NB4 (cell line): ENCODE measurements around the gene PAPPA2.
A peak's percentile ranks its signal among the peaks of the same experiment; 100 is the strongest.

Experiments
- DNase-seq: peaks from one replicate; pipeline ENCODE4 v3.0.0; 2010; ENCODE audit warnings: low read depth
- H3K4me3 ChIP-seq: one replicate; pipeline ENCODE4 v1.5.1; 2011; ENCODE audit warnings: mild to moderate bottlenecking, low read depth, low read length, moderate library complexity
- MYC ChIP-seq: IDR thresholded peaks from 2 replicates; pipeline ENCODE4 v1.6.1; 2011; ENCODE audit warnings: low read depth, low read length
- POLR2A ChIP-seq: IDR thresholded peaks from 2 replicates; pipeline ENCODE4 v1.6.1; 2011; ENCODE audit warnings: mild to moderate bottlenecking; ENCODE audit not compliant: insufficient read length; ENCODE audit errors: extremely low read depth
- TF ChIP-seq, protein P1 (sequence below): IDR thresholded peaks from 2 replicates; pipeline ENCODE4 v1.6.1; 2011; ENCODE audit warnings: low read depth, low read length
- TF ChIP-seq, protein P2 (sequence below): IDR thresholded peaks from one replicate; pipeline ENCODE4 v1.5.1; 2012; ENCODE audit warnings: low read depth, low read length

The PAPPA2 gene

DNA sequence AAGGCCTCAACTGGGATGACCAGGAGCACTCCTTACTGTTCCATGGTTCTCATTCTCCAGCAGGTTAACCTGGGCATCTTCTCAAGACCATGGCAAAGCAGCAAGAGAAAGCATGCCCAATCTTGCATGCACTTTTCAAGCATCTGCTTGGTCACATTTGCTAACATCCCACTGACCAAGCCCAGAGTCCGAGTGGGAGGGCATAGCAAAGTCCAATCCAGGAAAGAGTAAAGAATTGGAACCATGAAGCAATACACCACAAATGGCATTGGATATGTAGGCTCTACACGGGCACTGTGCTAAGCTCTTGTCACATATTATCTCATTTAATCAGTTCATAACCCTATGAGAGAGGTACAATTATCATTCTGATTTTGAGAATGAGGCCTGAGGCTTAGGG lies 73.6 kb downstream of the PAPPA2 start:
- no peak overlapping the region for H3K4me3 ChIP-seq
- TF ChIP-seq, protein P1, sequence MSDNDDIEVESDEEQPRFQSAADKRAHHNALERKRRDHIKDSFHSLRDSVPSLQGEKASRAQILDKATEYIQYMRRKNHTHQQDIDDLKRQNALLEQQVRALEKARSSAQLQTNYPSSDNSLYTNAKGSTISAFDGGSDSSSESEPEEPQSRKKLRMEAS, result no peak
- no peak for TF ChIP-seq POLR2A
- no peak for TF ChIP-seq MYC
- TF ChIP-seq, protein P2, sequence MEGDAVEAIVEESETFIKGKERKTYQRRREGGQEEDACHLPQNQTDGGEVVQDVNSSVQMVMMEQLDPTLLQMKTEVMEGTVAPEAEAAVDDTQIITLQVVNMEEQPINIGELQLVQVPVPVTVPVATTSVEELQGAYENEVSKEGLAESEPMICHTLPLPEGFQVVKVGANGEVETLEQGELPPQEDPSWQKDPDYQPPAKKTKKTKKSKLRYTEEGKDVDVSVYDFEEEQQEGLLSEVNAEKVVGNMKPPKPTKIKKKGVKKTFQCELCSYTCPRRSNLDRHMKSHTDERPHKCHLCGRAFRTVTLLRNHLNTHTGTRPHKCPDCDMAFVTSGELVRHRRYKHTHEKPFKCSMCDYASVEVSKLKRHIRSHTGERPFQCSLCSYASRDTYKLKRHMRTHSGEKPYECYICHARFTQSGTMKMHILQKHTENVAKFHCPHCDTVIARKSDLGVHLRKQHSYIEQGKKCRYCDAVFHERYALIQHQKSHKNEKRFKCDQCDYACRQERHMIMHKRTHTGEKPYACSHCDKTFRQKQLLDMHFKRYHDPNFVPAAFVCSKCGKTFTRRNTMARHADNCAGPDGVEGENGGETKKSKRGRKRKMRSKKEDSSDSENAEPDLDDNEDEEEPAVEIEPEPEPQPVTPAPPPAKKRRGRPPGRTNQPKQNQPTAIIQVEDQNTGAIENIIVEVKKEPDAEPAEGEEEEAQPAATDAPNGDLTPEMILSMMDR, result no peak
- no peak for DNase-seq

DNA sequence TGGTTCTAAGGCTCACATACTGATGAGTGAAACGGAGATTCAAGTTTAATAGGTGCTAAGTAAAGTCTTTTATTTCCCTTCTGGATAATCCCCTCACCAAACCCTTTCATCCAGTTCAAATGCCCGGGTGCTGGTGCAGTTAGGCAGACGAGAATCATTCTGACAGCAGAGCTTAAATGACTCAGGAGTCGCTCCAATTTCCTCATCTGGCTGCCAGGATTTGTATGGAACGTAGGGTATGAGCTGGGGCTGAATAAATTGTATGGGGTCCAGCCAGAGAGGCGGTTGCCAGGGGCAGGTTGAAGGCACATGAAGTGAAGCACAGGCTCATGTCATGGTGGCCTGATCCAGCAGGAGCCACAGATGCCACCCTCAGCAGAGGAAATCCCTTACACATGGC lies 76.0 kb downstream of the PAPPA2 start:
- no peak overlapping the region for H3K4me3 ChIP-seq
- no peak for DNase-seq
- TF ChIP-seq, protein P1, result no peak
- TF ChIP-seq, protein P2, result no peak
- TF ChIP-seq POLR2A (no peak), MYC (no peak)

DNA sequence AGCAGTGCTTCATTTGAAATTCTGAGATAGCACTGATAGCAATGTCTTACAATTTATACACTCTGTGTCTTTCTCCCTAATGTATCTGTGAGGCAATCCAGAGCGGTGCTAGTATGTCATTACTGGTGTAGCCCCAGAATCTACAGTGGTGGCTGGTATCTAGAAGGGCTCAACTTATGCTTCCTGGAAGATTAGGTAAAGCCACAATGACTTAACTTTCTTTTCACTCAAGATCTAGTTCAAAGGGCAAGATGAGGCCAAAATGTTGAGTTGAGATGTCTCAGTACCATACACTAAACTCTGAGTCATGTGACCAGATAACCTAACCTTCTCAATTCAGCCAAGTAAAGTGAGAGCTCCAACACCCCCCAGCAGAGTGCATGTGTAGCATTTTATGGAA lies 77.5 kb downstream of the PAPPA2 start:
- H3K4me3 ChIP-seq, result no peak overlapping the region
- TF ChIP-seq POLR2A, result no peak
- TF ChIP-seq, protein P2, result no peak
- TF ChIP-seq MYC, result no peak
- TF ChIP-seq, protein P1, result no peak
- no peak for DNase-seq

DNA sequence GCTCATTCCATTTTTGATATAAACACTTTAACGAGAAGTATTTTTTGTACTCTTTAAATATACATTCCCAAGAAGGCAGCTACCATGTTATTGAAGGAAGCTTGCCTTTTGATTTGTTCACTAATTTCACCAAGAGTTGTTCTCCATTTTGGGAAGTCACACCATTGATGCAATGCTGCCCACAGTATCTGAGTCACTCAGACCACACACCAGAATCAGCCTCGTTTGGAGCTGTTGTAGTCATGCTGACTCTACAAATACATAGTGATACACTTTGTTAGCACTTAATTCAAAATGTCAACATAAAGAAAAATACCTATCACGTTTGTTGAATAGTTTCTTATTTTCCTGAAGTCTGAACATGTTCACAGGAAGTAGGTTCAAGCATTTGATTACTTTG lies 78.7 kb downstream of the PAPPA2 start:
- TF ChIP-seq, protein P2, result no peak
- no peak for TF ChIP-seq MYC
- TF ChIP-seq, protein P1, result no peak
- no peak for TF ChIP-seq POLR2A
- peak; percentile 59 for DNase-seq

DNA sequence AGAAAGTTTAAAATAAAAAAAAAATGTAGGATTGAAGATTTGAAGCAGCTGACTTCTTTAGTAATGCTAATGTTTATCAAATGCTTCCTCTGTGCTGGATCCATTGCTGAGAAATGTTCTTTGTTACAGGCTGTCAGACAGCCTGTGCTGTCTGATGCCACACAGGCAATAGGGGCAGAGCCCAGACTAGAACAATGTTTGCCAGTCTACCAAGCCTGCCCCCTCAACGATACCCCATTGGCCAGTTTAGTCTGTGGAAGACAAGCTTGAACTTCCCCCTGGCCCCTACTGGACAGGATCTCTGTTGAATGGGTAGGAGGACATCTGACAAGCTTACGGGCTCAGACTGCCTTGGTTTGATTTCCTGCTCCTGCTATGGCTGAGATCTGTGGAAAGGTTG lies 79.4 kb downstream of the PAPPA2 start:
- no peak overlapping the region for H3K4me3 ChIP-seq
- no peak for DNase-seq
- TF ChIP-seq MYC (no peak), POLR2A (no peak)
- TF ChIP-seq, protein P1, result no peak
- TF ChIP-seq, protein P2, result no peak

More for the DNA sequence above, 78.7 kb downstream of the PAPPA2 start:
- no peak overlapping the region for H3K4me3 ChIP-seq

DNA sequence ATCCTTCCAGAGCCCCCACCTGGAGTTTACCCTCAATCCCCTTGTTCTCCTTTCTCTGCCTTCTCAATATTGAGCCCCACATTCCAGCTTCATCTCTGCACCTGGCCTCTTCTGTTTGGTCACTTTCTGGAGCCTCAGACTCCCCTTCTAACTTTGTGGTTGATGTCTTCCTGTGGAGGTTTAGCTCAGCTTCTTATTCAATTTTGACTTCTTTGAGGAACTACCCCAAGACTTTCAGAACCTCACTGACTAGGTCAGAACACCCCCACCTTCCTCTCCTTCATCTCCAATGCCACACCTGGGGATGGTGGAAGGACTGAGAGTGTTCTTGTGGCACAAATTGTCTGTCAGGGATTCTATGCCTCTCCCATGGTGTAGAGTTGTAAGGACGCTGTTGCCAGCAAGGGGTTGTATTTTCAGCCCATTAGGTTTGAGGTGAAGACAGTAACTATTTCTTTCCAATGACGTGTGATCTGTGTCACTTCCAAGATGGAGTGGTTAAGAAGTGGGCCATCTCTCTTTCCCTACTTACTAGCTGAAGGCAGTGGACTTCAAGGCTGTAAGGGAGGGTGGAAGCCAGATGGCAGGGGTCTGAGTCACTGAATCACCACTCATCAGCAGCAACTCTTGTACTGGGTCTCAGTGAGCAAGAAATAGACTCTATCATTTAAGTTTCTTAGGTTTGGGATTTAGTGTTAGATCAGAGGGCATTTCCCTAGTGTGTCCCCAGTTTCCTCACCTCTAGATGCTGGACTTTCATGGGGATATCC lies 80.6 kb downstream of the PAPPA2 start:
- no peak for DNase-seq
- TF ChIP-seq POLR2A, result no peak
- TF ChIP-seq, protein P2, result no peak
- TF ChIP-seq MYC, result no peak
- TF ChIP-seq, protein P1, result no peak
- no peak overlapping the region for H3K4me3 ChIP-seq
